ENCODE data around the gene MSANTD2. TPM values are rescaled to one million over a fixed set of nuclear protein-coding genes. Genes with fewer than 3 reads are reported as not detected.

The MSANTD2 gene
- total and polyA plus RNA-seq, 9 of the 15 experiments (the other 6 are each of a cell fraction or from before 2014, with no cell fraction given): 1.3 to 9.9 (median 5.3) TPM

- no peak for TF ChIP-seq ATF4 (CRISPR knock-in tag; IDR thresholded peaks at IDR 0.05)
- TF ChIP-seq, protein P1, sequence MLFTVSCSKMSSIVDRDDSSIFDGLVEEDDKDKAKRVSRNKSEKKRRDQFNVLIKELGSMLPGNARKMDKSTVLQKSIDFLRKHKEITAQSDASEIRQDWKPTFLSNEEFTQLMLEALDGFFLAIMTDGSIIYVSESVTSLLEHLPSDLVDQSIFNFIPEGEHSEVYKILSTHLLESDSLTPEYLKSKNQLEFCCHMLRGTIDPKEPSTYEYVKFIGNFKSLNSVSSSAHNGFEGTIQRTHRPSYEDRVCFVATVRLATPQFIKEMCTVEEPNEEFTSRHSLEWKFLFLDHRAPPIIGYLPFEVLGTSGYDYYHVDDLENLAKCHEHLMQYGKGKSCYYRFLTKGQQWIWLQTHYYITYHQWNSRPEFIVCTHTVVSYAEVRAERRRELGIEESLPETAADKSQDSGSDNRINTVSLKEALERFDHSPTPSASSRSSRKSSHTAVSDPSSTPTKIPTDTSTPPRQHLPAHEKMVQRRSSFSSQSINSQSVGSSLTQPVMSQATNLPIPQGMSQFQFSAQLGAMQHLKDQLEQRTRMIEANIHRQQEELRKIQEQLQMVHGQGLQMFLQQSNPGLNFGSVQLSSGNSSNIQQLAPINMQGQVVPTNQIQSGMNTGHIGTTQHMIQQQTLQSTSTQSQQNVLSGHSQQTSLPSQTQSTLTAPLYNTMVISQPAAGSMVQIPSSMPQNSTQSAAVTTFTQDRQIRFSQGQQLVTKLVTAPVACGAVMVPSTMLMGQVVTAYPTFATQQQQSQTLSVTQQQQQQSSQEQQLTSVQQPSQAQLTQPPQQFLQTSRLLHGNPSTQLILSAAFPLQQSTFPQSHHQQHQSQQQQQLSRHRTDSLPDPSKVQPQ (CRISPR knock-in tag; IDR thresholded peaks at IDR 0.05; ENCODE audit: borderline replicate concordance): no peak
- no peak for TF ChIP-seq CC2D1A (IDR thresholded peaks at IDR 0.05)
- no peak for TF ChIP-seq ZC3H4 (CRISPR knock-in tag; IDR thresholded peaks at IDR 0.05; ENCODE audit: borderline replicate concordance)
- no peak for TF ChIP-seq MCM7 (IDR thresholded peaks at IDR 0.05)
- no peak for TF ChIP-seq PTTG1 (tag; IDR thresholded peaks at IDR 0.05; ENCODE audit: low read depth)
- TF ChIP-seq PURB (CRISPR knock-in tag; IDR thresholded peaks at IDR 0.05; ENCODE audit: low read depth): no peak
- TF ChIP-seq ARHGAP35 (IDR thresholded peaks at IDR 0.05; ENCODE audit: partially characterized antibody): no peak
- no peak for TF ChIP-seq RBFOX2 (IDR thresholded peaks at IDR 0.05; ENCODE audit: low read depth, low read length)
- TF ChIP-seq ZBTB7A (IDR thresholded peaks at IDR 0.05; ENCODE audit: borderline replicate concordance, control insufficient read depth, low read depth, low read length): no peak
- TF ChIP-seq ZNF444 (CRISPR knock-in tag; IDR thresholded peaks at IDR 0.05): no peak
- TF ChIP-seq ETV6 (IDR thresholded peaks at IDR 0.05; ENCODE audit: borderline replicate concordance in 1 of 2, low read depth in 2 of 2, low read length in 1 of 2): no peak
- no peak for TF ChIP-seq ETV6 (CRISPR knock-in tag; IDR thresholded peaks at IDR 0.05; ENCODE audit: borderline replicate concordance)
- no peak for TF ChIP-seq TBP (optimal IDR thresholded peaks at IDR 0.05; ENCODE audit: low read depth, low read length)
- TF ChIP-seq SAFB2 (IDR thresholded peaks at IDR 0.05; ENCODE audit: borderline replicate concordance, low read depth, low read length, severe bottlenecking): no peak
- TF ChIP-seq TAF1 (IDR thresholded peaks at IDR 0.05; ENCODE audit: control insufficient read depth, extremely low read depth, insufficient read depth, low read length, severe bottlenecking): no peak
- peak; percentile 84 for TF ChIP-seq FOSL1 (tag; conservative IDR thresholded peaks at IDR 0.05)
- TF ChIP-seq, protein P2, sequence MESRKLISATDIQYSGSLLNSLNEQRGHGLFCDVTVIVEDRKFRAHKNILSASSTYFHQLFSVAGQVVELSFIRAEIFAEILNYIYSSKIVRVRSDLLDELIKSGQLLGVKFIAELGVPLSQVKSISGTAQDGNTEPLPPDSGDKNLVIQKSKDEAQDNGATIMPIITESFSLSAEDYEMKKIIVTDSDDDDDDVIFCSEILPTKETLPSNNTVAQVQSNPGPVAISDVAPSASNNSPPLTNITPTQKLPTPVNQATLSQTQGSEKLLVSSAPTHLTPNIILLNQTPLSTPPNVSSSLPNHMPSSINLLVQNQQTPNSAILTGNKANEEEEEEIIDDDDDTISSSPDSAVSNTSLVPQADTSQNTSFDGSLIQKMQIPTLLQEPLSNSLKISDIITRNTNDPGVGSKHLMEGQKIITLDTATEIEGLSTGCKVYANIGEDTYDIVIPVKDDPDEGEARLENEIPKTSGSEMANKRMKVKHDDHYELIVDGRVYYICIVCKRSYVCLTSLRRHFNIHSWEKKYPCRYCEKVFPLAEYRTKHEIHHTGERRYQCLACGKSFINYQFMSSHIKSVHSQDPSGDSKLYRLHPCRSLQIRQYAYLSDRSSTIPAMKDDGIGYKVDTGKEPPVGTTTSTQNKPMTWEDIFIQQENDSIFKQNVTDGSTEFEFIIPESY (CRISPR knock-in tag; IDR thresholded peaks at IDR 0.05): peak; percentile 72
- no peak for TF ChIP-seq BACH1 (tag; IDR thresholded peaks at IDR 0.05)
- no peak for TF ChIP-seq SUPT5H (IDR thresholded peaks at IDR 0.05)
- TF ChIP-seq, protein P3, sequence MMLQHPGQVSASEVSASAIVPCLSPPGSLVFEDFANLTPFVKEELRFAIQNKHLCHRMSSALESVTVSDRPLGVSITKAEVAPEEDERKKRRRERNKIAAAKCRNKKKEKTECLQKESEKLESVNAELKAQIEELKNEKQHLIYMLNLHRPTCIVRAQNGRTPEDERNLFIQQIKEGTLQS (IDR thresholded peaks at IDR 0.05): peak; percentile 72
- TF ChIP-seq, protein P3 (CRISPR knock-in tag; conservative IDR thresholded peaks at IDR 0.05): no peak
Observed at GRCh38 chr11:124769806-124770774, 30.1 kb downstream of the MSANTD2 start (continued).
